Lower lobe of right lung (tissue), 2 donors: ENCODE data around the gene CENPK. TPM values are rescaled to one million over a fixed set of nuclear protein-coding genes. Genes with fewer than 3 reads are reported as not detected.

Source experiments
- ATAC-seq, 2 donors: fragments of 200-7000 bp; cut with Tn5 transposase; one replicate each; pipeline ENCODE4 v1.9.1; 2020 to 2022; ENCODE audit warnings: mild to moderate bottlenecking in 2 of 2, moderate library complexity in 2 of 2
- DNase-seq: peaks from one replicate; pipeline ENCODE4 v3.0.0-alpha.2; 2020
- H3K27ac ChIP-seq: fragments of 200-600 bp; one replicate; pipeline ENCODE4 v1.8.0; 2022
- H3K27me3 ChIP-seq: fragments of 200-600 bp; one replicate; pipeline ENCODE4 v1.8.0; 2022; ENCODE audit warnings: low read depth
- H3K36me3 ChIP-seq: fragments of 200-600 bp; one replicate; pipeline ENCODE4 v1.8.0; 2022; ENCODE audit warnings: mild to moderate bottlenecking
- H3K4me1 ChIP-seq: fragments of 200-600 bp; one replicate; pipeline ENCODE4 v1.8.0; 2022
- H3K4me3 ChIP-seq: fragments of 200-600 bp; one replicate; pipeline ENCODE4 v1.8.0; 2022; ENCODE audit warnings: mild to moderate bottlenecking
- H3K9me3 ChIP-seq: fragments of 200-600 bp; one replicate; pipeline ENCODE4 v1.8.0; 2022
- CTCF ChIP-seq: fragments of 200-600 bp; IDR thresholded peaks from one replicate; pipeline ENCODE4 v1.8.0; 2022; ENCODE audit warnings: antibody characterized with exemption, mild to moderate bottlenecking
- intact Hi-C: fragments of 100-400 bp; cut with DNase I; formaldehyde crosslinking; loops from one replicate; pipeline ENCODE4 v1.11.0; 2022
- total RNA-seq: library from RNA; stranded (reverse); fragmentation: NEBNext Ultra II Directional; extraction: Animal tissue kit (Norgen Biotek cat#: 25700); gene quantifications from one replicate; pipeline ENCODE4 v1.2.1, GENCODE V29; 2021
- donor health status: DM: no; HTN: yes; CAD: no; lungs with severe emphysema.

Gene CENPK
- total RNA-seq, 1 donor from 2014 or later: 2.9 TPM

DNA sequence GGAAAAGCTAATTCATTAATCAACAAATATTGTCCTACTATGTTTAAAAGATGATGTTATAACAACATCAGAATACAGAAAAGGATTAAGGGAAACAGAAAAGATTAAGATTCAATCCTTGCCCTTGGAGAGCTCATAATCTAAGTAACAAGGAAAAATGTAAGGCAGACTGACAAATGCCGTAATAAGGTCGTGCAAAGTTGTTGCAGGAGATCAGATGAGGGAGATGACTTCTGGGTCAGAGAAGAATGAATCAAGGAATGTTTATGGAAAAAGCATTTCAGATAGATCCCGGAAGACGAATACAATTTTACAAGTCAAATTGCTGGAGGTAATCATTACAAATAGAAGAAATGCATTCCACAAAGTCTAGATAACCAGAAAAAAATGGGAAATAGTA is 87.6 kb downstream of the CENPK start:
- H3K36me3 ChIP-seq: no peaks in the 10 kb centered on the region
- intact Hi-C loops: no loop called here
- TF ChIP-seq CTCF: no peak
- no peaks in the 10 kb centered on the region for H3K9me3 ChIP-seq
- DNase-seq (no peak), ATAC-seq (no peak)
- H3K4me3 ChIP-seq: no peak overlapping the region
- H3K27ac ChIP-seq: no peak overlapping the region
- no peaks in the 10 kb centered on the region for H3K27me3 ChIP-seq
- H3K4me1 ChIP-seq: no peaks in the 10 kb centered on the region

DNA sequence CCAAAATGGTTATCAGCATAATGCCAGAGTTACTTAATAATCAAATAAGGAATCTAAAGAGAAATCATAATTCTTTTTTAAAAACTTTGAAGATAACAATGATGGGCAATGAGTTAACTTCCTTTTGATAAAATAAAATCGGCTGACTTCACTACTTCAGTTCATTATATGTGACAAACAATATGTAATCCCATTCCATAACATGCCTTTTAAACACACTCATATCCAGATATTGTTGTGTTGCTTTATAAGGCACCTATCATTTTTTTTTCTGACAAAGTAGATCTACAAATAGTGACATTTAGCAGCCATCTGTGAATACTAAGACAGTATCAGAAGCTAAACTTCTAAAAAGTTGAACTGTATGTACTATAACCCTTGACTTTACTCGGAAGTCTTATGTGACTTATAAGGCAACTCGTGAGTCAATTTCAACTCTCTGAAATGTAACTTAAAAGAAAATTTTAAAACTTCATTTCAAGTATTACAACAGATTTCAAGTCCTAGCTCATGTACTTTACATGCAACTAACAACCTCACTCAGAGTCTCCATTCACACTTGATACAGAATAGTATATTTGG is 88.7 kb downstream of the CENPK start:
- no peaks in the 10 kb centered on the region for H3K4me1 ChIP-seq
- intact Hi-C loops: no loop called here
- no peak overlapping the region for H3K4me3 ChIP-seq
- H3K9me3 ChIP-seq: no peaks in the 10 kb centered on the region
- no peaks in the 10 kb centered on the region for H3K36me3 ChIP-seq
- no peak overlapping the region for H3K27ac ChIP-seq
- no peak for DNase-seq
- no peak for ATAC-seq
- no peaks in the 10 kb centered on the region for H3K27me3 ChIP-seq
- TF ChIP-seq CTCF: no peak

- H3K36me3 ChIP-seq: no peaks in the 10 kb centered on the region
- no peaks in the 10 kb centered on the region for H3K27me3 ChIP-seq
- H3K4me3 ChIP-seq: no peak overlapping the region
- TF ChIP-seq CTCF: no peak
- no peak overlapping the region for H3K27ac ChIP-seq
- DNase-seq (no peak), ATAC-seq (no peak)
- H3K9me3 ChIP-seq: no peaks in the 10 kb centered on the region
- no peaks in the 10 kb centered on the region for H3K4me1 ChIP-seq
- intact Hi-C loops: no loop called here
Measured at GRCh38 chr5:65468633-65469032, 94.3 kb downstream of the CENPK start.

Other genes with a start within 250 kb of the CENPK start
- gene ADAMTS6, start 81.2 kb downstream of the CENPK start, total RNA-seq: 3.0 TPM
- 39.2 TPM for gene PPWD1, start 128 bp upstream of the CENPK start, total RNA-seq
- 15.8 TPM for gene TRIM23, start 61.2 kb upstream of the CENPK start, total RNA-seq
- 3.4 TPM for gene SHLD3, start 61.9 kb upstream of the CENPK start, total RNA-seq
- 21.5 TPM for gene TRAPPC13, start 61.9 kb upstream of the CENPK start, total RNA-seq
- 9.2 TPM for gene SGTB, start 158.9 kb upstream of the CENPK start, total RNA-seq
- gene NLN, start 159.0 kb upstream of the CENPK start, total RNA-seq: 13.8 TPM